ENCODE data around the gene GAL3ST2. TPM values are rescaled to one million over a fixed set of nuclear protein-coding genes. Genes with fewer than 3 reads are reported as not detected.

GAL3ST2 gene
- total RNA-seq, 5 donors from 2014 or later (not counting 1 experiment from before 2014, with no cell fraction given) = 0.80 to 1.4 TPM; not detected in 3

- ChIA-PET CTCF (no interaction called here), POLR2A (no interaction called here)
- no peaks in the 10 kb centered on the region for H3K9me3 ChIP-seq
- H3K27ac ChIP-seq (ENCODE audit: low read length) = no peak overlapping the region
- H3K27ac Mint-ChIP-seq = no peak overlapping the region
- DNase-seq (no peak), ATAC-seq (replicated peaks in 1 of 4) (no peak)
- no peaks in the 10 kb centered on the region for H3K9me3 Mint-ChIP-seq
- H3K36me3 ChIP-seq (ENCODE audit: control insufficient read depth in 2 of 2, extremely low read depth in 1 of 2, insufficient read depth in 1 of 2, low read length in 1 of 2) = peaks cover 10 to 22% of the 10 kb centered on the region in 2 donors
- no peaks in the 10 kb centered on the region for H3K27me3 ChIP-seq (replicated peaks in 1 of 2; ENCODE audit: control insufficient read depth in 2 of 2, extremely low read depth in 1 of 2, insufficient read depth in 2 of 2, low read length in 1 of 2)
- H3K4me1 ChIP-seq (ENCODE audit: control insufficient read depth in 1 of 2, extremely low read depth in 1 of 2, insufficient read depth in 2 of 2, low read length in 2 of 2) = peaks cover 2 to 32% of the 10 kb centered on the region in 2 experiments
- H3K36me3 Mint-ChIP-seq = peaks cover 32% of the 10 kb centered on the region
- no peak overlapping the region for H3K4me3 Mint-ChIP-seq
- peaks cover 16 to 29% (median 20%) of the 10 kb centered on the region in 3 donors for H3K4me1 Mint-ChIP-seq
- no peak overlapping the region for H3K4me3 ChIP-seq (ENCODE audit: control insufficient read depth in 1 of 2, extremely low read depth in 1 of 2, low read length in 1 of 2)
- WGBS (ENCODE audit: insufficient coverage) = 94% methylated on average over 19 of the region's 24 CpGs
- no peaks in the 10 kb centered on the region for H3K27me3 Mint-ChIP-seq
Observed at GRCh38 chr2:241744028-241744754, 32.4 kb upstream of the GAL3ST2 start.

GRCh38 chr2:241745276-241745675 lies 31.3 kb upstream of the GAL3ST2 start:
- no peak for DNase-seq
- H3K4me3 ChIP-seq (ENCODE audit: control insufficient read depth in 1 of 2, extremely low read depth in 1 of 2, low read length in 1 of 2) = no peak overlapping the region
- H3K36me3 ChIP-seq (ENCODE audit: control insufficient read depth in 2 of 2, extremely low read depth in 1 of 2, insufficient read depth in 1 of 2, low read length in 1 of 2) = peaks cover 10 to 22% of the 10 kb centered on the region in 2 donors
- peaks cover 6 to 18% (median 10%) of the 10 kb centered on the region in 3 donors for H3K4me1 Mint-ChIP-seq
- H3K27ac Mint-ChIP-seq = no peak overlapping the region
- H3K27ac ChIP-seq (ENCODE audit: low read length) = no peak overlapping the region
- H3K27me3 ChIP-seq (replicated peaks in 1 of 2; ENCODE audit: control insufficient read depth in 2 of 2, extremely low read depth in 1 of 2, insufficient read depth in 2 of 2, low read length in 1 of 2) = no peaks in the 10 kb centered on the region
- peaks cover 2 to 21% of the 10 kb centered on the region in 2 experiments for H3K4me1 ChIP-seq (ENCODE audit: control insufficient read depth in 1 of 2, extremely low read depth in 1 of 2, insufficient read depth in 2 of 2, low read length in 2 of 2)
- no peaks in the 10 kb centered on the region for H3K9me3 ChIP-seq
- 100% methylated on average over 4 of the region's 13 CpGs for WGBS (ENCODE audit: insufficient coverage)
- CTCF ChIA-PET = no interaction called here
- H3K36me3 Mint-ChIP-seq = peaks cover 38% of the 10 kb centered on the region
- POLR2A ChIA-PET = no interaction called here
- no peaks in the 10 kb centered on the region for H3K27me3 Mint-ChIP-seq
- no peaks in the 10 kb centered on the region for H3K9me3 Mint-ChIP-seq
- no peak overlapping the region for H3K4me3 Mint-ChIP-seq
- ATAC-seq (replicated peaks in 1 of 4) = no peak

- ChIA-PET CTCF (no interaction called here), POLR2A (no interaction called here)
- H3K9me3 ChIP-seq = no peaks in the 10 kb centered on the region
- no peak overlapping the region for H3K4me3 Mint-ChIP-seq
- WGBS (ENCODE audit: insufficient coverage) = 100% methylated on average over 2 of the region's 4 CpGs
- H3K36me3 Mint-ChIP-seq = peaks cover 38% of the 10 kb centered on the region
- DNase-seq = no peak
- no peaks in the 10 kb centered on the region for H3K27me3 ChIP-seq (replicated peaks in 1 of 2; ENCODE audit: control insufficient read depth in 2 of 2, extremely low read depth in 1 of 2, insufficient read depth in 2 of 2, low read length in 1 of 2)
- peaks cover 14 to 22% of the 10 kb centered on the region in 2 donors for H3K36me3 ChIP-seq (ENCODE audit: control insufficient read depth in 2 of 2, extremely low read depth in 1 of 2, insufficient read depth in 1 of 2, low read length in 1 of 2)
- no peak overlapping the region for H3K27ac Mint-ChIP-seq
- no peak for ATAC-seq (replicated peaks in 1 of 4)
- H3K27ac ChIP-seq (ENCODE audit: low read length) = no peak overlapping the region
- peaks cover 2 to 12% (median 3%) of the 10 kb centered on the region in 3 donors for H3K4me1 Mint-ChIP-seq
- H3K4me3 ChIP-seq (ENCODE audit: control insufficient read depth in 1 of 2, extremely low read depth in 1 of 2, low read length in 1 of 2) = no peak overlapping the region
- H3K27me3 Mint-ChIP-seq = no peaks in the 10 kb centered on the region
- H3K9me3 Mint-ChIP-seq = no peaks in the 10 kb centered on the region
- peaks cover under 1 to 13% of the 10 kb centered on the region in 2 experiments for H3K4me1 ChIP-seq (ENCODE audit: control insufficient read depth in 1 of 2, extremely low read depth in 1 of 2, insufficient read depth in 2 of 2, low read length in 2 of 2)
Observed at GRCh38 chr2:241746084-241746483, 30.5 kb upstream of the GAL3ST2 start.

- Histone ChIP-seq H3K27me3 (replicated peaks in 1 of 2; ENCODE audit: control insufficient read depth in 2 of 2, extremely low read depth in 1 of 2, insufficient read depth in 2 of 2, low read length in 1 of 2) (no peaks in the 10 kb centered on the region), H3K27ac (ENCODE audit: low read length) (no peak overlapping the region), H3K4me1 (ENCODE audit: control insufficient read depth in 1 of 2, extremely low read depth in 1 of 2, insufficient read depth in 2 of 2, low read length in 2 of 2) (no peaks in the 10 kb centered on the region), H3K4me3 (ENCODE audit: control insufficient read depth in 1 of 2, extremely low read depth in 1 of 2, low read length in 1 of 2) (no peak overlapping the region), H3K36me3 (ENCODE audit: control insufficient read depth in 2 of 2, extremely low read depth in 1 of 2, insufficient read depth in 1 of 2, low read length in 1 of 2) (peaks cover 16 to 24% of the 10 kb centered on the region in 2 donors), H3K9me3 (no peaks in the 10 kb centered on the region)
- 91% methylated on average over 29 of the region's 32 CpGs for WGBS (ENCODE audit: insufficient coverage)
- no peak overlapping the region for H3K27ac Mint-ChIP-seq
- ChIA-PET CTCF (no interaction called here), POLR2A (no interaction called here)
- H3K27me3 Mint-ChIP-seq = no peaks in the 10 kb centered on the region
- peaks cover 0 to 4% (median 0%) of the 10 kb centered on the region in 3 donors for H3K4me1 Mint-ChIP-seq
- H3K36me3 Mint-ChIP-seq = peaks cover 34% of the 10 kb centered on the region
- no peaks in the 10 kb centered on the region for H3K9me3 Mint-ChIP-seq
- H3K4me3 Mint-ChIP-seq = no peak overlapping the region
- ATAC-seq (replicated peaks in 1 of 4) = no peak
- no peak for DNase-seq
Observed at GRCh38 chr2:241748468-241749256, 28.0 kb upstream of the GAL3ST2 start.

- Mint-ChIP-seq H3K36me3 (peaks cover 32% of the 10 kb centered on the region), H3K27me3 (no peaks in the 10 kb centered on the region), H3K9me3 (no peaks in the 10 kb centered on the region), H3K4me1 (peaks cover 0 to 4% (median 0%) of the 10 kb centered on the region in 3 donors), H3K4me3 (no peak overlapping the region), H3K27ac (no peak overlapping the region)
- WGBS (ENCODE audit: insufficient coverage) = 87% methylated on average over 11 of the region's 22 CpGs
- H3K9me3 ChIP-seq = no peaks in the 10 kb centered on the region
- no peaks in the 10 kb centered on the region for H3K4me1 ChIP-seq (ENCODE audit: control insufficient read depth in 1 of 2, extremely low read depth in 1 of 2, insufficient read depth in 2 of 2, low read length in 2 of 2)
- ChIA-PET POLR2A (no interaction called here), CTCF (interaction anchor here in 1 of 2 donors (0.6 kb wide), 2 partner anchors 42 to 481 kb away, joined by 3 read pairs; no protein-coding TSS in a partner anchor)
- no peak overlapping the region for H3K4me3 ChIP-seq (ENCODE audit: control insufficient read depth in 1 of 2, extremely low read depth in 1 of 2, low read length in 1 of 2)
- DNase-seq (no peak), ATAC-seq (replicated peaks in 1 of 4) (no peak)
- no peaks in the 10 kb centered on the region for H3K27me3 ChIP-seq (replicated peaks in 1 of 2; ENCODE audit: control insufficient read depth in 2 of 2, extremely low read depth in 1 of 2, insufficient read depth in 2 of 2, low read length in 1 of 2)
- H3K36me3 ChIP-seq (ENCODE audit: control insufficient read depth in 2 of 2, extremely low read depth in 1 of 2, insufficient read depth in 1 of 2, low read length in 1 of 2) = peaks cover 15 to 18% of the 10 kb centered on the region in 2 donors
- no peak overlapping the region for H3K27ac ChIP-seq (ENCODE audit: low read length)
Observed at GRCh38 chr2:241750076-241750840, 26.4 kb upstream of the GAL3ST2 start.

GRCh38 chr2:241751152-241751551 lies 25.5 kb upstream of the GAL3ST2 start:
- ChIA-PET CTCF (no interaction called here), POLR2A (no interaction called here)
- Histone ChIP-seq H3K27ac (ENCODE audit: low read length) (no peak overlapping the region), H3K9me3 (no peaks in the 10 kb centered on the region), H3K4me1 (ENCODE audit: control insufficient read depth in 1 of 2, extremely low read depth in 1 of 2, insufficient read depth in 2 of 2, low read length in 2 of 2) (no peaks in the 10 kb centered on the region), H3K36me3 (ENCODE audit: control insufficient read depth in 2 of 2, extremely low read depth in 1 of 2, insufficient read depth in 1 of 2, low read length in 1 of 2) (peaks cover 22 to 25% of the 10 kb centered on the region in 2 donors), H3K27me3 (replicated peaks in 1 of 2; ENCODE audit: control insufficient read depth in 2 of 2, extremely low read depth in 1 of 2, insufficient read depth in 2 of 2, low read length in 1 of 2) (no peaks in the 10 kb centered on the region), H3K4me3 (ENCODE audit: control insufficient read depth in 1 of 2, extremely low read depth in 1 of 2, low read length in 1 of 2) (no peak overlapping the region)
- ATAC-seq (replicated peaks in 1 of 4) (no peak), DNase-seq (no peak)
- peaks cover 23% of the 10 kb centered on the region for H3K36me3 Mint-ChIP-seq
- no peak overlapping the region for H3K27ac Mint-ChIP-seq
- H3K27me3 Mint-ChIP-seq = no peaks in the 10 kb centered on the region
- no peaks in the 10 kb centered on the region for H3K9me3 Mint-ChIP-seq
- peaks cover 0 to 4% (median 0%) of the 10 kb centered on the region in 3 donors for H3K4me1 Mint-ChIP-seq
- H3K4me3 Mint-ChIP-seq = no peak overlapping the region
- WGBS (ENCODE audit: insufficient coverage) = 89% methylated on average over 14 of the region's 15 CpGs
